SK-N-SH (cell line): ENCODE results near the gene HDAC4. TPM values are rescaled to one million over a fixed set of nuclear protein-coding genes. Genes with fewer than 3 reads are reported as not detected.

ENCODE experiments used
- CTCF ChIA-PET: fragments of 300-600, 350-600 bp; formaldehyde crosslinking; extraction: SDS; loops from one replicate; lab custom pipeline; 2021; lab: Yijun Ruan, JAX
- POLR2A ChIA-PET: fragments of 350-600 bp; sonication (Branson Sonifier 250); formaldehyde crosslinking; extraction: SDS; loops from one replicate; lab custom pipeline; 2020; ENCODE audit warnings: antibody characterized with exemption, inconsistent platforms; lab: Yijun Ruan, JAX
- DNase-seq: peaks from one replicate; pipeline ENCODE4 v3.0.0; 2012
- H2AFZ ChIP-seq: fragments of 200-600 bp; sonication (generic); 2 replicates; pipeline ENCODE4 v1.8.1; 2016; ENCODE audit warnings: antibody characterized with exemption, mild to moderate bottlenecking, low read depth
- H3F3A ChIP-seq: fragments of 200-600 bp; sonication (generic); replicated peaks from 2 replicates; pipeline ENCODE3; 2016; ENCODE audit warnings: antibody characterized with exemption, mild to moderate bottlenecking; ENCODE audit not compliant: insufficient read depth
- H3K27ac ChIP-seq, 2 experiments: fragments of 200-500 bp in 1 of 2; fragments of 200-600 bp in 1 of 2; sonication (Bioruptor generic) in 1 of 2; sonication (generic), shearing (Covaris generic) in 1 of 2; 2 replicates each; pipeline versions ENCODE4 v1.5.1 to v1.6.1; 2014 to 2016; ENCODE audit warnings: low read depth in 2 of 2, inconsistent platforms in 1 of 2, low read length in 1 of 2, mild to moderate bottlenecking in 1 of 2, mixed read lengths in 1 of 2
- H3K27me3 ChIP-seq: fragments of 200-600 bp; sonication (generic), shearing (Covaris generic); 2 replicates; pipeline ENCODE4 v1.6.1; 2016; ENCODE audit warnings: mixed run types; ENCODE audit not compliant: insufficient read depth
- H3K36me3 ChIP-seq, 2 experiments: fragments of 200-500 bp in 1 of 2; fragments of 200-600 bp in 1 of 2; sonication (Bioruptor generic) in 1 of 2; sonication (generic) in 1 of 2; replicated peaks in 1 of 2; 2 replicates each; pipeline versions ENCODE3 to v1.5.1; 2014 to 2016; ENCODE audit warnings: low read length in 1 of 2, mild to moderate bottlenecking in 1 of 2; ENCODE audit not compliant: insufficient read depth in 2 of 2, control insufficient read depth in 1 of 2
- H3K4me1 ChIP-seq, 2 experiments: fragments of 200-500 bp in 1 of 2; fragments of 200-600 bp in 1 of 2; sonication (Bioruptor generic) in 1 of 2; sonication (generic), shearing (Covaris generic) in 1 of 2; 2 replicates each; pipeline versions ENCODE4 v1.5.1 to v1.6.1; 2014 to 2016; ENCODE audit warnings: low read depth in 1 of 2, low read length in 1 of 2, mixed run types in 1 of 2; ENCODE audit not compliant: insufficient read depth in 2 of 2, control insufficient read depth in 1 of 2
- H3K4me2 ChIP-seq: fragments of 200-600 bp; sonication (generic), shearing (Covaris generic); 2 replicates; pipeline ENCODE4 v1.6.1; 2017; ENCODE audit warnings: mixed run types
- H3K4me3 ChIP-seq, 2 experiments: fragments of 200-500 bp in 1 of 2; fragments of 200-600 bp in 1 of 2; sonication (Bioruptor generic) in 1 of 2; sonication (generic), shearing (Covaris generic) in 1 of 2; 2 replicates each; pipeline versions ENCODE4 v1.5.1 to v1.8.1; 2014 to 2016; ENCODE audit warnings: low read depth in 2 of 2, inconsistent platforms in 1 of 2, low read length in 1 of 2, mild to moderate bottlenecking in 1 of 2, mixed read lengths in 1 of 2, moderate library complexity in 1 of 2
- H3K79me2 ChIP-seq: fragments of 200-600 bp; sonication (generic); 2 replicates; pipeline ENCODE4 v1.8.1; 2017; ENCODE audit warnings: mild to moderate bottlenecking; ENCODE audit not compliant: insufficient read depth
- H3K9ac ChIP-seq: fragments of 200-600 bp; sonication (generic); 2 replicates; pipeline ENCODE4 v1.6.1; 2017; ENCODE audit warnings: mixed run types
- H3K9me2 ChIP-seq: fragments of 200-600 bp; sonication (generic); 2 replicates; pipeline ENCODE4 v1.6.1; 2017; ENCODE audit warnings: mixed run types
- H3K9me3 ChIP-seq: fragments of 200-600 bp; sonication (generic); 2 replicates; pipeline ENCODE4 v1.6.1; 2017; ENCODE audit warnings: mixed run types, mild to moderate bottlenecking, moderate library complexity
- H4K20me1 ChIP-seq: fragments of 200-600 bp; sonication (generic); 2 replicates; pipeline ENCODE4 v1.6.1; 2017; ENCODE audit warnings: mild to moderate bottlenecking, mixed run types; ENCODE audit not compliant: insufficient read depth
- EZH2phosphoT487 ChIP-seq: fragments of 200-600 bp; sonication (generic); IDR thresholded peaks from 2 replicates; pipeline ENCODE4 v1.6.1; 2017; ENCODE audit warnings: low read depth, mixed run types, mild to moderate bottlenecking, antibody characterized with exemption, moderate library complexity, borderline replicate concordance
- FOSL2 ChIP-seq: IDR thresholded peaks from 2 replicates; pipeline ENCODE4 v1.4.0; 2012; ENCODE audit warnings: low read depth, mild to moderate bottlenecking, moderate library complexity, borderline replicate concordance
- FOXM1 ChIP-seq: IDR thresholded peaks from 2 replicates; pipeline ENCODE4 v1.4.0; 2012; ENCODE audit warnings: low read depth, mild to moderate bottlenecking
- GATA2 ChIP-seq: sonication (generic); formaldehyde crosslinking; IDR thresholded peaks from 2 replicates; pipeline ENCODE4 v1.5.0; 2020; ENCODE audit warnings: mild to moderate bottlenecking, missing genetic modification reagents
- MEF2A ChIP-seq: IDR thresholded peaks from 2 replicates; pipeline ENCODE4 v1.4.0; 2012; ENCODE audit warnings: low read depth, borderline replicate concordance
- MXI1 ChIP-seq: IDR thresholded peaks from 2 replicates; pipeline ENCODE4 v1.6.1; 2012; ENCODE audit warnings: mild to moderate bottlenecking, low read depth, low read length, improper control_type of control experiment
- RFX5 ChIP-seq: IDR thresholded peaks from 2 replicates; pipeline ENCODE4 v1.6.1; 2012; ENCODE audit warnings: mild to moderate bottlenecking, improper control_type of control experiment, low read length
- RXRA ChIP-seq: IDR thresholded peaks from 2 replicates; pipeline ENCODE4 v1.4.0; 2012; ENCODE audit warnings: low read depth, mild to moderate bottlenecking, borderline replicate concordance
- SIN3A ChIP-seq: IDR thresholded peaks from 2 replicates; pipeline ENCODE4 v1.6.1; 2012; ENCODE audit warnings: low read depth, mild to moderate bottlenecking, low read length, moderate library complexity, borderline replicate concordance
- SMC3 ChIP-seq: IDR thresholded peaks from 2 replicates; pipeline ENCODE4 v1.6.1; 2012; ENCODE audit warnings: low read depth, low read length, improper control_type of control experiment
- TAF1 ChIP-seq: IDR thresholded peaks from 2 replicates; pipeline ENCODE4 v1.6.1; 2012; ENCODE audit warnings: low read depth, mild to moderate bottlenecking, low read length, moderate library complexity, borderline replicate concordance
- TCF12 ChIP-seq: IDR thresholded peaks from 2 replicates; pipeline ENCODE4 v1.4.0; 2012
- TEAD4 ChIP-seq: IDR thresholded peaks from 2 replicates; pipeline ENCODE4 v1.4.0; 2012; ENCODE audit warnings: mild to moderate bottlenecking, borderline replicate concordance; ENCODE audit not compliant: insufficient read depth
- WGBS: methylation state at CpG from one replicate; pipeline ENCODE4 v1.1.6; 2017; ENCODE audit warnings: low lambda C conversion rate; 5-methylcytosine and 5-hydroxymethylcytosine counted together
- polyA plus RNA-seq, 3 experiments: library from polyadenylated mRNA; depleted of rRNA; stranded (reverse); fragments of >200 nt; gene quantifications; 2 replicates each; pipeline ENCODE4 v1.2.3, GENCODE V29; 2012
- TF ChIP-seq, protein P1 (sequence below): fragments of 150-350 bp; IDR thresholded peaks from 2 replicates; pipeline ENCODE4 v1.6.1; 2016; ENCODE audit warnings: mild to moderate bottlenecking, low read depth, low read length
- TF ChIP-seq, protein P2 (sequence below): IDR thresholded peaks from 2 replicates; pipeline ENCODE4; 2012
- TF ChIP-seq, protein P3 (sequence below): IDR thresholded peaks from 2 replicates; pipeline ENCODE4 v1.4.0; 2012; ENCODE audit warnings: low read depth, borderline replicate concordance
- TF ChIP-seq, protein P4 (sequence below): IDR thresholded peaks from 2 replicates; pipeline ENCODE4 v1.6.1; 2012; ENCODE audit warnings: mild to moderate bottlenecking, low read depth, low read length, moderate library complexity
- TF ChIP-seq, protein P5 (sequence below): fragments of 200-600 bp; sonication (generic); IDR thresholded peaks from 2 replicates; pipeline ENCODE4 v1.6.1; 2017; ENCODE audit warnings: antibody characterized with exemption, mild to moderate bottlenecking, moderate library complexity
- TF ChIP-seq, protein P6 (sequence below): IDR thresholded peaks from 2 replicates; pipeline ENCODE4 v1.4.0; 2012; ENCODE audit warnings: low read depth
- TF ChIP-seq, protein P7 (sequence below): fragments of 150-350 bp; IDR thresholded peaks from 2 replicates; pipeline ENCODE4 v1.6.1; 2017; ENCODE audit warnings: antibody characterized with exemption, low read length, low read depth, borderline replicate concordance

Gene HDAC4
- polyA plus RNA-seq, 1 of the 3 experiments (the other 2 are of a cell fraction) = 5.5 TPM

DNA sequence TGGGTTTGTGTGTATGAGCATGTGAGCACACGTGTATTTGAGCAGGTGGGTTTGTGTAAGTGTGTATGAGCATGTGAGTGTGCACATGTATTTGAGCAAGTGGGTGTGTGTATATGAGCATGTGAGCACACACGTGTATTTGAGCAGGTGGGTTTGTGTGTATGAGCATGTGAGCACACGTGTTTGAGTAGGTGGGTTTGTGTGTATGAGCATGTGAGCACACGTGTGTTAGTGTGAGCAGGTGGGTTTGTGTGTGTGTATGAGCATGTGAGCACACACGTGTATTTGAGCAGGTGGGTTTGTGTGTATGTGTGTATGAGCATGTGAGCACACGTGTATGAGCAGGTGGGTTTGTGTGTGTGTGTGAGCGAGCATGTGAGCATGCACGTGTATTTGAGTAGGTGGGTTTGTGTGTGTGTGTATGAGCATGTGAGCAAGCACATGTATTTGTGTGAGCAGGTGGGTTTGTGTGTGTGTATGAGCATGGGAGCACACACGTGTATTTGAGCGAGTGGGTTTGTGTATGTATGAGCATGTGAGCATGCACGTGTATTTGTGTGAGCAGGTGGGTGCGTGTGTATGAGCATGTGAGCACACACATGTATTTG is 383.2 kb downstream of the HDAC4 start:
- WGBS = 54% methylated on average over 12 of the region's 12 CpGs
- TF ChIP-seq, protein P1, sequence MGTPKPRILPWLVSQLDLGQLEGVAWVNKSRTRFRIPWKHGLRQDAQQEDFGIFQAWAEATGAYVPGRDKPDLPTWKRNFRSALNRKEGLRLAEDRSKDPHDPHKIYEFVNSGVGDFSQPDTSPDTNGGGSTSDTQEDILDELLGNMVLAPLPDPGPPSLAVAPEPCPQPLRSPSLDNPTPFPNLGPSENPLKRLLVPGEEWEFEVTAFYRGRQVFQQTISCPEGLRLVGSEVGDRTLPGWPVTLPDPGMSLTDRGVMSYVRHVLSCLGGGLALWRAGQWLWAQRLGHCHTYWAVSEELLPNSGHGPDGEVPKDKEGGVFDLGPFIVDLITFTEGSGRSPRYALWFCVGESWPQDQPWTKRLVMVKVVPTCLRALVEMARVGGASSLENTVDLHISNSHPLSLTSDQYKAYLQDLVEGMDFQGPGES = no peak
- TF ChIP-seq EZH2phosphoT487 = no peak
- no peak for TF ChIP-seq RXRA
- no peak for TF ChIP-seq TCF12
- TF ChIP-seq, protein P2, sequence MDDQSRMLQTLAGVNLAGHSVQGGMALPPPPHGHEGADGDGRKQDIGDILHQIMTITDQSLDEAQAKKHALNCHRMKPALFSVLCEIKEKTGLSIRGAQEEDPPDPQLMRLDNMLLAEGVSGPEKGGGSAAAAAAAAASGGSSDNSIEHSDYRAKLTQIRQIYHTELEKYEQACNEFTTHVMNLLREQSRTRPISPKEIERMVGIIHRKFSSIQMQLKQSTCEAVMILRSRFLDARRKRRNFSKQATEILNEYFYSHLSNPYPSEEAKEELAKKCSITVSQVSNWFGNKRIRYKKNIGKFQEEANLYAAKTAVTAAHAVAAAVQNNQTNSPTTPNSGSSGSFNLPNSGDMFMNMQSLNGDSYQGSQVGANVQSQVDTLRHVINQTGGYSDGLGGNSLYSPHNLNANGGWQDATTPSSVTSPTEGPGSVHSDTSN = no peak
- TF ChIP-seq TEAD4 = no peak
- TF ChIP-seq, protein P3, sequence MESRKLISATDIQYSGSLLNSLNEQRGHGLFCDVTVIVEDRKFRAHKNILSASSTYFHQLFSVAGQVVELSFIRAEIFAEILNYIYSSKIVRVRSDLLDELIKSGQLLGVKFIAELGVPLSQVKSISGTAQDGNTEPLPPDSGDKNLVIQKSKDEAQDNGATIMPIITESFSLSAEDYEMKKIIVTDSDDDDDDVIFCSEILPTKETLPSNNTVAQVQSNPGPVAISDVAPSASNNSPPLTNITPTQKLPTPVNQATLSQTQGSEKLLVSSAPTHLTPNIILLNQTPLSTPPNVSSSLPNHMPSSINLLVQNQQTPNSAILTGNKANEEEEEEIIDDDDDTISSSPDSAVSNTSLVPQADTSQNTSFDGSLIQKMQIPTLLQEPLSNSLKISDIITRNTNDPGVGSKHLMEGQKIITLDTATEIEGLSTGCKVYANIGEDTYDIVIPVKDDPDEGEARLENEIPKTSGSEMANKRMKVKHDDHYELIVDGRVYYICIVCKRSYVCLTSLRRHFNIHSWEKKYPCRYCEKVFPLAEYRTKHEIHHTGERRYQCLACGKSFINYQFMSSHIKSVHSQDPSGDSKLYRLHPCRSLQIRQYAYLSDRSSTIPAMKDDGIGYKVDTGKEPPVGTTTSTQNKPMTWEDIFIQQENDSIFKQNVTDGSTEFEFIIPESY = no peak
- TF ChIP-seq, protein P4, sequence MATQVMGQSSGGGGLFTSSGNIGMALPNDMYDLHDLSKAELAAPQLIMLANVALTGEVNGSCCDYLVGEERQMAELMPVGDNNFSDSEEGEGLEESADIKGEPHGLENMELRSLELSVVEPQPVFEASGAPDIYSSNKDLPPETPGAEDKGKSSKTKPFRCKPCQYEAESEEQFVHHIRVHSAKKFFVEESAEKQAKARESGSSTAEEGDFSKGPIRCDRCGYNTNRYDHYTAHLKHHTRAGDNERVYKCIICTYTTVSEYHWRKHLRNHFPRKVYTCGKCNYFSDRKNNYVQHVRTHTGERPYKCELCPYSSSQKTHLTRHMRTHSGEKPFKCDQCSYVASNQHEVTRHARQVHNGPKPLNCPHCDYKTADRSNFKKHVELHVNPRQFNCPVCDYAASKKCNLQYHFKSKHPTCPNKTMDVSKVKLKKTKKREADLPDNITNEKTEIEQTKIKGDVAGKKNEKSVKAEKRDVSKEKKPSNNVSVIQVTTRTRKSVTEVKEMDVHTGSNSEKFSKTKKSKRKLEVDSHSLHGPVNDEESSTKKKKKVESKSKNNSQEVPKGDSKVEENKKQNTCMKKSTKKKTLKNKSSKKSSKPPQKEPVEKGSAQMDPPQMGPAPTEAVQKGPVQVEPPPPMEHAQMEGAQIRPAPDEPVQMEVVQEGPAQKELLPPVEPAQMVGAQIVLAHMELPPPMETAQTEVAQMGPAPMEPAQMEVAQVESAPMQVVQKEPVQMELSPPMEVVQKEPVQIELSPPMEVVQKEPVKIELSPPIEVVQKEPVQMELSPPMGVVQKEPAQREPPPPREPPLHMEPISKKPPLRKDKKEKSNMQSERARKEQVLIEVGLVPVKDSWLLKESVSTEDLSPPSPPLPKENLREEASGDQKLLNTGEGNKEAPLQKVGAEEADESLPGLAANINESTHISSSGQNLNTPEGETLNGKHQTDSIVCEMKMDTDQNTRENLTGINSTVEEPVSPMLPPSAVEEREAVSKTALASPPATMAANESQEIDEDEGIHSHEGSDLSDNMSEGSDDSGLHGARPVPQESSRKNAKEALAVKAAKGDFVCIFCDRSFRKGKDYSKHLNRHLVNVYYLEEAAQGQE = no peak
- no peak for TF ChIP-seq SIN3A
- no peak for TF ChIP-seq FOSL2
- TF ChIP-seq, protein P5, sequence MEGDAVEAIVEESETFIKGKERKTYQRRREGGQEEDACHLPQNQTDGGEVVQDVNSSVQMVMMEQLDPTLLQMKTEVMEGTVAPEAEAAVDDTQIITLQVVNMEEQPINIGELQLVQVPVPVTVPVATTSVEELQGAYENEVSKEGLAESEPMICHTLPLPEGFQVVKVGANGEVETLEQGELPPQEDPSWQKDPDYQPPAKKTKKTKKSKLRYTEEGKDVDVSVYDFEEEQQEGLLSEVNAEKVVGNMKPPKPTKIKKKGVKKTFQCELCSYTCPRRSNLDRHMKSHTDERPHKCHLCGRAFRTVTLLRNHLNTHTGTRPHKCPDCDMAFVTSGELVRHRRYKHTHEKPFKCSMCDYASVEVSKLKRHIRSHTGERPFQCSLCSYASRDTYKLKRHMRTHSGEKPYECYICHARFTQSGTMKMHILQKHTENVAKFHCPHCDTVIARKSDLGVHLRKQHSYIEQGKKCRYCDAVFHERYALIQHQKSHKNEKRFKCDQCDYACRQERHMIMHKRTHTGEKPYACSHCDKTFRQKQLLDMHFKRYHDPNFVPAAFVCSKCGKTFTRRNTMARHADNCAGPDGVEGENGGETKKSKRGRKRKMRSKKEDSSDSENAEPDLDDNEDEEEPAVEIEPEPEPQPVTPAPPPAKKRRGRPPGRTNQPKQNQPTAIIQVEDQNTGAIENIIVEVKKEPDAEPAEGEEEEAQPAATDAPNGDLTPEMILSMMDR = no peak
- TF ChIP-seq TAF1 = no peak
- TF ChIP-seq, protein P6, sequence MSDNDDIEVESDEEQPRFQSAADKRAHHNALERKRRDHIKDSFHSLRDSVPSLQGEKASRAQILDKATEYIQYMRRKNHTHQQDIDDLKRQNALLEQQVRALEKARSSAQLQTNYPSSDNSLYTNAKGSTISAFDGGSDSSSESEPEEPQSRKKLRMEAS = no peak
- no peak for TF ChIP-seq GATA2 (CRISPR knock-in tag)
- TF ChIP-seq RFX5 = no peak
- TF ChIP-seq MEF2A = no peak
- TF ChIP-seq FOXM1 = no peak
- TF ChIP-seq MXI1 = no peak
- TF ChIP-seq, protein P7, sequence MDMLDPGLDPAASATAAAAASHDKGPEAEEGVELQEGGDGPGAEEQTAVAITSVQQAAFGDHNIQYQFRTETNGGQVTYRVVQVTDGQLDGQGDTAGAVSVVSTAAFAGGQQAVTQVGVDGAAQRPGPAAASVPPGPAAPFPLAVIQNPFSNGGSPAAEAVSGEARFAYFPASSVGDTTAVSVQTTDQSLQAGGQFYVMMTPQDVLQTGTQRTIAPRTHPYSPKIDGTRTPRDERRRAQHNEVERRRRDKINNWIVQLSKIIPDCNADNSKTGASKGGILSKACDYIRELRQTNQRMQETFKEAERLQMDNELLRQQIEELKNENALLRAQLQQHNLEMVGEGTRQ = no peak
- no peak for TF ChIP-seq SMC3
- TF ChIP-seq, all 33 proteins: peak for 0
- ChIA-PET CTCF (no interaction called here), POLR2A (no interaction called here)
- Histone ChIP-seq H3K36me3 (no peaks in the 10 kb centered on the region), H2AFZ (no peak overlapping the region), H3K4me2 (no peak overlapping the region), H3K79me2 (no peaks in the 10 kb centered on the region), H3K27ac (no peak overlapping the region), H3K9ac (no peak overlapping the region), H4K20me1 (no peaks in the 10 kb centered on the region), H3K27me3 (no peaks in the 10 kb centered on the region), H3K4me1 (peaks cover 0 to 4% of the 10 kb centered on the region in 2 experiments; a peak in 1 of 4 replicates), H3F3A (no peaks in the 10 kb centered on the region), H3K9me3 (no peaks in the 10 kb centered on the region), H3K4me3 (no peak overlapping the region), H3K9me2 (no peaks in the 10 kb centered on the region)
- DNase-seq = no peak
